ENCODE results near the gene RYR2.
"Not testable (repeated sequence)": the region's sequence is repeated elsewhere in the genome, so short reads cannot be mapped to it uniquely, and the experiment has no call there.

The RYR2 gene

GRCh38 chr1:237270353-237270752 is 228.4 kb downstream of the RYR2 start:
- DNase-seq (ENCODE audit: low spot score), result no peak
- no peak for TF ChIP-seq CTCF (IDR thresholded peaks at IDR 0.05; ENCODE audit: extremely low read depth, missing control alignments)

GRCh38 chr1:237277994-237278393 is 236.0 kb downstream of the RYR2 start:
- not testable (repeated sequence) for DNase-seq (ENCODE audit: low spot score)

- TF ChIP-seq CTCF (IDR thresholded peaks at IDR 0.05; ENCODE audit: extremely low read depth, missing control alignments), result no peak
- DNase-seq (ENCODE audit: low spot score), result no peak
These were observed 237.6 kb downstream of the RYR2 start for GRCh38 chr1:237279629-237280028.

- no peak for TF ChIP-seq CTCF (IDR thresholded peaks at IDR 0.05; ENCODE audit: extremely low read depth, missing control alignments)
- DNase-seq (ENCODE audit: low spot score), result no peak
These were observed 239.5 kb downstream of the RYR2 start for GRCh38 chr1:237281481-237281880.

GRCh38 chr1:237282208-237282783 is 240.3 kb downstream of the RYR2 start:
- TF ChIP-seq CTCF (IDR thresholded peaks at IDR 0.05; ENCODE audit: extremely low read depth, missing control alignments), result no peak
- no peak for DNase-seq (ENCODE audit: low spot score)

GRCh38 chr1:237287876-237288521 is 246.0 kb downstream of the RYR2 start:
- TF ChIP-seq CTCF (IDR thresholded peaks at IDR 0.05; ENCODE audit: extremely low read depth, missing control alignments), result no peak
- DNase-seq (ENCODE audit: low spot score), result no peak

- DNase-seq (ENCODE audit: low spot score), result no peak
- no peak for TF ChIP-seq CTCF (IDR thresholded peaks at IDR 0.05; ENCODE audit: extremely low read depth, missing control alignments)
These were observed 251.8 kb downstream of the RYR2 start for GRCh38 chr1:237293804-237294203.

GRCh38 chr1:237296861-237297260 is 254.9 kb downstream of the RYR2 start:
- no peak for TF ChIP-seq CTCF (IDR thresholded peaks at IDR 0.05; ENCODE audit: extremely low read depth, missing control alignments)
- DNase-seq (ENCODE audit: low spot score), result no peak
